Fibroblast of skin of back (primary cell): ENCODE data around the gene PBX1.
"Not testable (repeated sequence)": the region's sequence is repeated elsewhere in the genome, so short reads cannot be mapped to it uniquely, and the experiment has no call there.

ENCODE experiments used
- DNase-seq: peaks from one replicate; pipeline ENCODE4 v3.0.0-alpha.2; 2013

Gene PBX1

DNA sequence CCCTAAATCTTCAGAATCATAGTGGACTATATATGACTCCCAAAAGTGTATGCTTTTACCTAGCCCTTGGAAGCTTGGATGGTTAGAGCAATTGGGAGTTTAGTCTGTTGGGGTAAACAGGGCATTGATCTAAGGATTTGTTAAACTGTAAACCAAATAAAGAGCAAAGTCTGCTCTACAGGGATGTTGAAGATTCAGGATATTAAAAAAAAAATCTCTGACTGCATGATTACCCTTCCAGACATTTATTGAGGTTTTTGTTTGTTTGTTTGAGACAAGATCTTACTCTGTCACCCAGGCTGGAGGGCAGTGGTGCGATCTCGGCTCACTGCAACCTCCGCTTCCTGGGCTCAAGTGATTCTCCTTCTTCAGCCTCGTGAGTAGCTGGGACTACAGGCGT, 31.6 kb downstream of the PBX1 start:
- DNase-seq = no peak

GRCh38 chr1:164591858-164592257, 32.9 kb downstream of the PBX1 start:
- DNase-seq = peak; percentile 70

DNA sequence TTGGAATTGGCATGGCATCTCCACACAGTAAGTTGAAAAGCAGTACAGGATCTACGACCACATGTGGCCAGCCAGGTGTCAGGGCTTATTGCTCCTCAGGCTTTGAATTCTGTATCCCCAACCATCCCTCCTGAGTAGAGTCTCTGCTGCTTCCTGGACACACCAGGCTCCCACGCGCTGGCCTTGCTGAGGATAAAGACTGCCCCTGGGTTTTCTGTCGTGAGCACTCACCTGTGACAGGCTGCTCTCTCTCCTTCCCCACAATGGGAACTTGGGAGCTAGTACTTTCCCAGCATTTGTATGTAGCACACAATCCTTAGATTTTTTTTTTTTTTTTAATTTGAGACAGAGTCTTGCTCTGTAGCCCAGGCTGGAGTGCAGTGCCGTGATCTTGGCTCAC, 33.6 kb downstream of the PBX1 start:
- DNase-seq = no peak

DNA sequence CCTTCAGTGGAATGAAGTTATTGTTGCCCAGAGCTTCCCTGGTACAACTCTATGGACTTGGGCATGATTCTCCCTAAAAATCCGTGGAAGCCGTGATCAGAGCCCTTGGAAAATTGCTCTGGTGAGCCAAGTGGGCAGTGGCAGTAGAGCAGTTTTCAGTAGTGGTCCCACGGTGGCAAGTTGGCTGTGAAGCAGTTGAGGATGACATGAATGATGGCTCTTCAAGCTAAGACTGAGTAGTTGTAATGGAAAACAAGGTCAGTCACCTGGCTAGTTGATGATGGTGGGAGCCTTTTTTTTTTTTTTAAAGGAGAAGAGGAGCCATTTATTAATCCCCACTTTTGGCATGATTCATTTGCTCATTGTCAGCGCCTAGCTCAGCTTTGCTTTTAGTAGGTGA, 36.2 kb downstream of the PBX1 start:
- no peak for DNase-seq

GRCh38 chr1:164596172-164596571, 37.2 kb downstream of the PBX1 start:
- DNase-seq = no peak

DNA sequence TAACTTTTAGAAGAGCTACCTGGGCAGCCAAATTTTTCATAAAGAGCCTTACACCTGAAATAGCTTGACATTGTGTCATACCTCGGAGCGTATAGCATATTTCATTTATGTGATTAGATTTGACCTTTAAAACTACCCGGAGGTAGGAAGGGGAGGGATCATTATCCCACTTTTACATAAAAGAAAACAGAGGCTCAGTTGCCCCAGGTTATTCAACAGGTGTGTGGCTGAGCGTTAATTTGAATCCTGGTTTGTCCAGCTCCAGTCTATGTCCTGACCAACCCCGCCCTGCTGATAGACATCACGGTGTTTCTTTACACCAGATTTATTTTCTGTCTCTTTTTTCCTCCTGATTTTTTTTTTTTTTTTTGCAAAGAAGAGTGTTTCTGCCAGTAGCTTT, 39.7 kb downstream of the PBX1 start:
- DNase-seq = no peak

DNA sequence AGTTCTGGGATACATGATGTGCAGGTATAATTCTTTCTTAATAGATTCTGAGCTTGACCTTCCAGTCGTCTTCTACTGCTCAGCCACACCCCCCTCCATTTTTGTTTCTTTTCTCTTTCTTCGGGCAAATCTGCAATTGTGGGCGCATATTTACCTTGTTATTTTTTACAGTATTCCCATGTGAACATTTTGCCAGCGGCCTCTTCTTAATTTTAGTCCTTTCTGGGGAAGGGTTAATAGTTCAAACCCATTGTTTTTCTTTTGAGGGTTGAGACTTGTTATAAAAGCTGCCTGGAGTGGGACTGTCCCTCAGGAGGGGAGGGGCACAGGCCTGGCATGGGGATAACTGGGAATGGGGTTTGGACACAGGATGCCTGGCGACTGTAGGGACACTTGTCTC, 40.3 kb downstream of the PBX1 start:
- DNase-seq = no peak

GRCh38 chr1:164601399-164602100, 42.6 kb downstream of the PBX1 start:
- no peak for DNase-seq

DNA sequence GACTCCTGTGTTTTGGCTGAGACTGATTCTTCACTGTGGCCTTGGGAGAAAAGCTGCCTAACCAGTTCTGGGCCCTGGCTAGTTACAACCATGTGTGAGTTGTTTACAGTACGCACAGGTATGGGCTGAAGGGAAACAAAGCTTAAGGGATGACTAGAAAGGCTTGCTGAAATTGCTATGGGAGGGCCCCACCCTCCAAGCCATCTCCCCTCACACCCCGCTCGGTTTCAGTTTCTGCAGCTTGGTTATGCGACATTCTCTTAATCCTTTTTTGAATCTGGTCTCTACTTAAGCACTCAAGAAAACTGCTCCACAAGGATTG, 43.1 kb downstream of the PBX1 start:
- DNase-seq = no peak

DNA sequence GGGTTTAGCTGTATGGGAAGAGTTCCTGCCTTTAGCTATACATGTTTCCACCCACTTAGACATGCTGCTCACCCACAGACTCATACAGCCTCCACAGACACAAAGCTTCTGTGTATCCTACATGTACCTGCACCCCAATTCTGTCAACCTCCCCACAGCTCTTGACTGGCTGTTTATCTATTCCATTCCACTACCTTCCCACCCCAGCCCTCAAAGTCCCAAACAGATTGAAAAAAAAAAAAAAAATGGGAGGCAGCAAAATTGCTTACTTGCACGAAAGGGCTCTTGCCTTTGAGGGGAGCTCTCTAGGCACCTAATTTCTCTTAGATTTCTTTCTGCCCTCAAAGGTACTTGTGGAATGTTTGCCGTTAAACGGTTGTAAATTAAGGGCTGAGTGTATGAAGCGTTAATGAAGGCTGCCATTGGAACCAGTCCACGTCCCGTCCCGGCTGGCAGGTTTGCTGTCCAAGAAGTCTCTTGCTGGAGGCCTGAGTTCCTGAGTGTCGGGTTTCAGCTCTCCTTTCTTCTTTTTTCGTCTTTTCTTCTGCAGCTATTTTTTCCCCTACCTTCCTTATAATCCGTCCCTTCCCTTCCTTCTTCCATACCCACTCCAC, 43.6 kb downstream of the PBX1 start:
- peak; percentile 22 for DNase-seq

- DNase-seq = not testable (repeated sequence)
These were observed 44.8 kb downstream of the PBX1 start for GRCh38 chr1:164603805-164604204.

GRCh38 chr1:164604541-164604940, 45.6 kb downstream of the PBX1 start:
- peak; percentile 68 for DNase-seq

DNA sequence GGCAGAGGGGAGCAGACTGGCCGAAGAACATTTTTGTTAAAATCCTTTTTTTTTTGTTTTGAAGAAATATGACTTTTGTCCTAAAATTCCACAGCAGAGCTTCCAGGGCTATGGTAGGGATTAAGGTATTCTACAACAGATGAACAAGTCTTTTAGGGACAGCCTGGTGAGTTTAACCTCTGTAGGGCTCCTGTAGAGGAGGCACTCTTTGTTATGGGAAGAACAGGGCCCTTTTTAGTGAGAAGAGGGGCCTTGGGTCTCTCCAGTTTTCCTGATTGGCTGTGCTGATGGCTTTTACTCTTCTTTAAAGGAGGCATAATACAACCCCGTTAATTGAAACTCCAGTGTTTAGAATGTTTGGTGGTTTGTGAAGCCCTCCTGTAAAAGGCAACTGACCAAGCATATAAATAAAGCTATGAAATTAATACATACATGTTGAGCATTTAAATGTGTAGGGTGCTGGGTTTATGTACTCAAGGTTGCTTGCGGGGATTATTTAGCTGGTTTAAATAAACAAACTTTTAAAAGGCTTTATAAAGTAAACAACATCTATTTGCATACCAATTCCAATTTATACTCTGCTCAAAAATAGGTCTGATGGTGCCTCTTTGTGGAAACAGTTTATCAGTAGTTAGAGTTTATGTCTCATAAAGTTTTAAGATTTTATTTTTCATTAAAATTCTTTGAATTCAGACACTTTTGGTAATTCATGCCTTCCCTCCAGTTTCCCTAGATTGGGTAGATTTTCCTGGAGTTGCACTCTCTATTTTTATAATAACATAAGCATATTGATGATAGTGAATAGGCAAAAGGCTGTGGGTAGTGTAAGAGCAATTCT, 46.5 kb downstream of the PBX1 start:
- no peak for DNase-seq

DNA sequence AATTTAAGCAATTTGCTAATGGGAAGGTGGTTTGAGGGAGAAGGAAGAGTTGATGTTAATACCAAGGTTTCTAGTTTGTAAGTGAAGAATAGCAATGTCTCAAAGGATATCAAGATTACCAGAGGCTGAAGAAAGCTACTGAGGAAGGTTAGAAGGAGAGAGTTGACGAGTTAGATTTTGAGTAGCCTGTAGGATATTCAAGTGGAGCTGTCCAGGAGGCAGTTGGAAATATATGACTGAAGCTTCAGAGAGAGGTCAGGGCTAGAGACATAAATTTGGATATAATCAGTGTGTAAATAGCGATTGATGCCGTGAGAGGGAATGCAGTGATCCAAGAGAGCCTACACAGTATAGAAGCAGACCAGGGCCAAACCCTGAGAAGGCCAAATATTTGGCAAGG, 48.4 kb downstream of the PBX1 start:
- DNase-seq = no peak

- DNase-seq = peak; percentile 68
These were observed 49.7 kb downstream of the PBX1 start for GRCh38 chr1:164608651-164609057.

- DNase-seq = peak; percentile 30
These were observed 50.1 kb downstream of the PBX1 start for GRCh38 chr1:164609089-164609488.

DNA sequence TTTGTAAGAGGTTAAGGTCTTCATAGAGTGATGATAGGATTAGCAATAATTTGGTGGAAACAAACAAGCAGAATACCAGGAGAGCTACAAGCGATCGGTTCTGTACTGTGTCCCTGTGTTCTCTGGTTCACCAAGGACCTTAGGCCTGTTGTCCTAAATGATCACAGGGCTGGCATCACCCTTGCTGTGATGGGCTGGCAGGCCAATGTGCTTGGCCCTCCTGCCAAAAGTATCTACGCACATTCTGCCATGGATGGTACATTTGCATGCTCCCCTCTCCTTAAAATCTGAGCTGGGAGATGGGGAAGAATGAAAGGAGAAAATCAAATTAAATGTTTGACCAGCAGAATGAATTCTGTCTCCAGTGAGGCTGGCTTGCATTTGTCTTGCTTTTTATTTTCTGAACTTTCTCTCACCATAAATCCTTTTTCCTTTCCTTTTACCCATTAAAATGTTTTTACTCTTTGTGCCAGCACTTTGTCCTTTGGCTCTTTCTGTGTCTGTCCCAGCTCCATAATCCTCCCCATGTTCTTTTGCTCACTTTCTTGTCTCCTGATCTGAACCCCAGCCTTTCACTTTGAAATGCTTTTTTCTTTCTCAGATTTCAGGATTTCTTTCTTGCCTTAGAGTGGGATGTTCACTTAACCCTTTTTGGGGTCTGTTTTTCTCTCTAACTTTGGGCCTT, 51.7 kb downstream of the PBX1 start:
- no peak for DNase-seq

DNA sequence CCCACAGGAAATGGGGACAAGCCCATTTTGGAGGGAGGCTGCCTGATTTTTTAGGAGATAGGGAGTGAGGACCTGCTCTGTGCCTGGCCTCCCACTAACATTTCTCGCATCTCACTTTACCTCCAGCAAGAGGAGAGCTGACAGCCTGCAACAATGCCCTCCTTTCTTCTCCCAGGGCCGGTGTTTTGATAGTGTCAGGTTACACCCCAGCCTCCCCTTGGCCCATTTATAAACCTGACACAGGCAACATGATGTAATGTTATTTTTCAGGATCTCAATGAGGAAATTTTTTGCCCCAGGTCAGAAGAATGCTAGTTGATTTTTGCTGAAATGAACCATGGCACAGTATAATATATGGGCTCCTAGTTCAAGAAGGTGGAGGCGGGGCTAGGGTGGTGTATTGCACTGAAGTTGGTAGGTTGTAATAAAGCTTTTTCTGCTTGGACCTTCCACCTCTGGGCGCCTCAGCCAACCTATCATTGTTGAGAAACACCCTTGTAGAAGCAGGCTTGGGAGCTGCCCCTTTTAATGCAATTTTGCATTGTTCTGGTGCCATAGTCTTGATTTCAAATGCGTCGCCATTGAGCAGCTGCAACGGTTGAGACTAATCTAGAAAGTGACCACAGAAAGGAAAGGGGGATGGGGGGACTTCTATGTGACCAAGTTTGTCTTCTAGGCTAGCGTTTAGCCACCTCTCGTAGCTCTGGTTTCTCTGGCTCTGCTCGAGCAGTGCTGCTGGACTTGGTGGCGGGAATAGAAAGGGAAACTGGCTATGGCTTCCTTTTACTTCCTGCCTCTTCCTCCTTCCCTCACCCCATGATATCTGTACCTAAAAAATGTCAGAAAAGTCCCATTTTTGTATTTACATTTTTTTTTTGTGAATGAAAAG, 53.0 kb downstream of the PBX1 start:
- peak; percentile 82 for DNase-seq

DNA sequence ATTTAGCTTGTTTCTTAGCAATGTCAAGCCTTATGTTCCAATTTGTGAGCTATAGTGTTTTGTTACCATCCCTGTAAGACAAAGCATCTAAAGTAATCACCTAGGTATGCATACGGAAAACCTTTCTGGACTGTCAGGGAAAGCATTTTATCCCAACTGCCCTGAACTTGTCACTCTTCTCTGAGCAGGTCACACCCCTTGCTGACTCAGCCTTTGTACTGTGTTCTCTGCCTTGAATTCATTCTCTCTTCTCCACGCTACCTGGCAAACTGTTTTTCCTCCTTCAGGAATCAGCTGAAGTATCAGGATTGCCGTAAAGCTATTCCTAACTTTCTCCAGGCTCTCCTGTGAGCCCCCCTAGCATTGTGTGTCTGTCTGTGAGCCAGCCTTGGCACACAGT, 54.2 kb downstream of the PBX1 start:
- no peak for DNase-seq

- DNase-seq = no peak
These were observed 55.3 kb downstream of the PBX1 start for GRCh38 chr1:164614316-164614715.

GRCh38 chr1:164617377-164618201, 58.6 kb downstream of the PBX1 start:
- DNase-seq = peak; percentile 36
